ENCODE data around the gene GLRA3. TPM values are rescaled to one million over a fixed set of nuclear protein-coding genes. Genes with fewer than 3 reads are reported as not detected.
A peak's percentile ranks its signal among the peaks of the same experiment; 100 is the strongest.
"Not testable (repeated sequence)": the region's sequence is repeated elsewhere in the genome, so short reads cannot be mapped to it uniquely, and the experiment has no call there.

The GLRA3 gene
- total RNA-seq = not detected
- long read RNA-seq = 0 reads

GRCh38 chr4:174828845-174829701, at the start of gene GLRA3:
Gene GLRA3 (minus strand): TSS chr4:174829247. CDS start chr4:174828811, 436 bp downstream.
- no peak within 1 kb of the TSS for H3K4me3 ChIP-seq
- WGBS (ENCODE audit: insufficient coverage, low coverage, low lambda C conversion rate, missing lambda C conversion rate) = 2% methylated on average over 37 of the region's 40 CpGs
- ATAC-seq (peak; percentile 17 to 69 (median 54)), DNase-seq (peak in 1 of 3 donors; percentile 51)
- intact Hi-C loops (cut with DNase I) = no loop called here
- H3K4me1 ChIP-seq = no peaks in the 10 kb centered on the region
- H3K36me3 ChIP-seq = no peaks in the 10 kb centered on the region
- H3K9me3 ChIP-seq = no peaks in the 10 kb centered on the region
- TF ChIP-seq POLR2A (IDR thresholded peaks at IDR 0.05) (no peak), CTCF (IDR thresholded peaks at IDR 0.05) (no peak)
- no peak within 1 kb of the TSS for H3K27ac ChIP-seq
- H3K27me3 ChIP-seq = no peaks in the 10 kb centered on the region

- no peaks in the 10 kb centered on the region for H3K36me3 ChIP-seq
- intact Hi-C loops (cut with DNase I) = no loop called here
- TF ChIP-seq CTCF (IDR thresholded peaks at IDR 0.05) (no peak), POLR2A (IDR thresholded peaks at IDR 0.05) (no peak)
- DNase-seq = no peak
- H3K27me3 ChIP-seq = no peaks in the 10 kb centered on the region
- no peak for ATAC-seq
- no peaks in the 10 kb centered on the region for H3K9me3 ChIP-seq
- H3K4me1 ChIP-seq = no peaks in the 10 kb centered on the region
- 25% methylated on average over 1 of the region's 1 CpG for WGBS (ENCODE audit: insufficient coverage, low coverage, low lambda C conversion rate, missing lambda C conversion rate)
- H3K27ac ChIP-seq = no peak overlapping the region
- H3K4me3 ChIP-seq = no peak overlapping the region
These were observed 45.9 kb upstream of the GLRA3 start for GRCh38 chr4:174874898-174875297.

GRCh38 chr4:174873931-174874330, 44.9 kb upstream of the GLRA3 start:
- H3K36me3 ChIP-seq = no peaks in the 10 kb centered on the region
- no peaks in the 10 kb centered on the region for H3K9me3 ChIP-seq
- H3K4me1 ChIP-seq = no peaks in the 10 kb centered on the region
- no peak for DNase-seq
- intact Hi-C loops (cut with DNase I) = no loop called here
- TF ChIP-seq POLR2A (IDR thresholded peaks at IDR 0.05) (no peak), CTCF (IDR thresholded peaks at IDR 0.05) (no peak)
- H3K4me3 ChIP-seq = no peak overlapping the region
- H3K27me3 ChIP-seq = no peaks in the 10 kb centered on the region
- no peak for ATAC-seq
- H3K27ac ChIP-seq = no peak overlapping the region
- 50% methylated on average over 1 of the region's 1 CpG for WGBS (ENCODE audit: insufficient coverage, low coverage, low lambda C conversion rate, missing lambda C conversion rate)

- H3K36me3 ChIP-seq; H3K4me3 ChIP-seq; H3K27me3 ChIP-seq; H3K9me3 ChIP-seq; intact Hi-C loops (cut with DNase I); H3K27ac ChIP-seq; DNase-seq; H3K4me1 ChIP-seq: not testable (repeated sequence)
- ATAC-seq = peak in 2 of 4 donors; percentile 44 to 59
- 56% methylated on average over 3 of the region's 4 CpGs for WGBS (ENCODE audit: insufficient coverage, low coverage, low lambda C conversion rate, missing lambda C conversion rate)
These were observed 44.1 kb upstream of the GLRA3 start for GRCh38 chr4:174873146-174873545.

GRCh38 chr4:174871407-174871806, 42.4 kb upstream of the GLRA3 start:
- Histone ChIP-seq H3K27ac (no peak overlapping the region), H3K4me1 (no peaks in the 10 kb centered on the region), H3K36me3 (no peaks in the 10 kb centered on the region), H3K4me3 (no peak overlapping the region), H3K27me3 (no peaks in the 10 kb centered on the region), H3K9me3 (no peaks in the 10 kb centered on the region)
- intact Hi-C loops (cut with DNase I) = no loop called here
- TF ChIP-seq CTCF (IDR thresholded peaks at IDR 0.05) = no peak
- TF ChIP-seq POLR2A (IDR thresholded peaks at IDR 0.05) = no peak
- no peak for DNase-seq
- ATAC-seq = no peak
